Measurements from ENCODE around the gene SLC25A15.
"Not testable (repeated sequence)": the region's sequence is repeated elsewhere in the genome, so short reads cannot be mapped to it uniquely, and the experiment has no call there.

The SLC25A15 gene

GRCh38 chr13:40786568-40786996 is 2.8 kb upstream of the SLC25A15 start:
- Histone ChIP-seq H3K9me3 (ENCODE audit: severe bottlenecking) (no peaks in the 10 kb centered on the region), H3K27me3 (ENCODE audit: insufficient read depth, poor library complexity, severe bottlenecking) (no peaks in the 10 kb centered on the region), H3K4me3 (ENCODE audit: severe bottlenecking) (no peak overlapping the region), H3K4me1 (ENCODE audit: insufficient read depth, poor library complexity, severe bottlenecking) (no peaks in the 10 kb centered on the region), H3K36me3 (ENCODE audit: low read depth) (no peaks in the 10 kb centered on the region), H3K27ac (ENCODE audit: poor library complexity, severe bottlenecking) (no peak overlapping the region)
- ATAC-seq (ENCODE audit: low read depth) (no peak), DNase-seq (ENCODE audit: low spot score) (no peak)
- no peak for TF ChIP-seq CTCF (IDR thresholded peaks at IDR 0.05; ENCODE audit: poor library complexity, severe bottlenecking)

GRCh38 chr13:40787062-40787461 is 2.3 kb upstream of the SLC25A15 start:
- DNase-seq (ENCODE audit: low spot score) (no peak), ATAC-seq (ENCODE audit: low read depth) (no peak)
- H3K27me3 ChIP-seq (ENCODE audit: insufficient read depth, poor library complexity, severe bottlenecking) = no peaks in the 10 kb centered on the region
- H3K27ac ChIP-seq (ENCODE audit: poor library complexity, severe bottlenecking) = no peak overlapping the region
- no peaks in the 10 kb centered on the region for H3K4me1 ChIP-seq (ENCODE audit: insufficient read depth, poor library complexity, severe bottlenecking)
- TF ChIP-seq CTCF (IDR thresholded peaks at IDR 0.05; ENCODE audit: poor library complexity, severe bottlenecking) = no peak
- no peaks in the 10 kb centered on the region for H3K36me3 ChIP-seq (ENCODE audit: low read depth)
- H3K9me3 ChIP-seq (ENCODE audit: severe bottlenecking) = no peaks in the 10 kb centered on the region
- no peak overlapping the region for H3K4me3 ChIP-seq (ENCODE audit: severe bottlenecking)

GRCh38 chr13:40788540-40789274 is 704 bp upstream of the SLC25A15 start:
- Histone ChIP-seq H3K27ac (ENCODE audit: poor library complexity, severe bottlenecking) (peak overlapping the region; percentile 66), H3K4me3 (ENCODE audit: severe bottlenecking) (peak overlapping the region; percentile 60)
- not testable (repeated sequence) for H3K27me3 ChIP-seq (ENCODE audit: insufficient read depth, poor library complexity, severe bottlenecking); DNase-seq (ENCODE audit: low spot score); H3K9me3 ChIP-seq (ENCODE audit: severe bottlenecking); ATAC-seq (ENCODE audit: low read depth); H3K36me3 ChIP-seq (ENCODE audit: low read depth); H3K4me1 ChIP-seq (ENCODE audit: insufficient read depth, poor library complexity, severe bottlenecking)

GRCh38 chr13:40790154-40790616 is 774 bp downstream of the SLC25A15 start:
- peak overlapping the region; percentile 60 for H3K4me3 ChIP-seq (ENCODE audit: severe bottlenecking)
- H3K36me3 ChIP-seq (ENCODE audit: low read depth) = peaks cover 8% of the 10 kb centered on the region
- H3K27me3 ChIP-seq (ENCODE audit: insufficient read depth, poor library complexity, severe bottlenecking) = no peaks in the 10 kb centered on the region
- DNase-seq (ENCODE audit: low spot score) (no peak), ATAC-seq (ENCODE audit: low read depth) (no peak)
- H3K4me1 ChIP-seq (ENCODE audit: insufficient read depth, poor library complexity, severe bottlenecking) = no peaks in the 10 kb centered on the region
- peak overlapping the region; percentile 66 for H3K27ac ChIP-seq (ENCODE audit: poor library complexity, severe bottlenecking)
- no peak for TF ChIP-seq CTCF (IDR thresholded peaks at IDR 0.05; ENCODE audit: poor library complexity, severe bottlenecking)
- H3K9me3 ChIP-seq (ENCODE audit: severe bottlenecking) = no peaks in the 10 kb centered on the region

GRCh38 chr13:40792284-40793051 is 3.1 kb downstream of the SLC25A15 start:
- no peak for TF ChIP-seq CTCF (IDR thresholded peaks at IDR 0.05; ENCODE audit: poor library complexity, severe bottlenecking)
- Histone ChIP-seq H3K4me1 (ENCODE audit: insufficient read depth, poor library complexity, severe bottlenecking) (no peaks in the 10 kb centered on the region), H3K9me3 (ENCODE audit: severe bottlenecking) (no peaks in the 10 kb centered on the region), H3K4me3 (ENCODE audit: severe bottlenecking) (no peak overlapping the region), H3K27me3 (ENCODE audit: insufficient read depth, poor library complexity, severe bottlenecking) (no peaks in the 10 kb centered on the region), H3K27ac (ENCODE audit: poor library complexity, severe bottlenecking) (no peak overlapping the region), H3K36me3 (ENCODE audit: low read depth) (peaks cover 23% of the 10 kb centered on the region)
- ATAC-seq (ENCODE audit: low read depth) = no peak
- no peak for DNase-seq (ENCODE audit: low spot score)

Data from RWPE2 (cell line).